IMR-90 (cell line): ENCODE data around the gene PLBD2. TPM values are rescaled to one million over a fixed set of nuclear protein-coding genes. Genes with fewer than 3 reads are reported as not detected.

Experiments used
- ATAC-seq: fragments of 200-7000 bp; cut with Tn5 transposase; 2 replicates; pipeline ENCODE4 v1.9.1; 2020; ENCODE audit warnings: low read depth, mild to moderate bottlenecking, moderate library complexity
- BruUV-seq: library from RNA; stranded (reverse); fragments of 400-500 nt; replicated peaks from 2 replicates; lab custom pipeline; 2021; lab: Mats Ljungman, UMichigan
- CTCF ChIA-PET: fragments of 300-600 bp; formaldehyde crosslinking; extraction: SDS; loops from one replicate; lab custom pipeline; 2021; ENCODE audit warnings: antibody characterized with exemption; lab: Yijun Ruan, JAX
- POLR2A ChIA-PET: fragments of 300-600 bp; sonication (Branson Sonifier 250); formaldehyde crosslinking; loops from one replicate; lab custom pipeline; 2022; ENCODE audit warnings: antibody characterized with exemption; ENCODE audit not compliant: unreplicated experiment; lab: Charles Lee
- DNase-seq: peaks from one replicate; pipeline ENCODE4 v3.0.0; 2013
- H2AFZ ChIP-seq: replicated peaks from 2 replicates; pipeline ENCODE3; 2013; ENCODE audit warnings: low read length, mild to moderate bottlenecking; ENCODE audit not compliant: poor library complexity
- H2AK5ac ChIP-seq: 2 replicates; pipeline ENCODE4 v1.6.1; 2013; ENCODE audit warnings: low read depth, low read length, inconsistent platforms
- H2AK9ac ChIP-seq: replicated peaks from 2 replicates; pipeline ENCODE3; 2013; ENCODE audit warnings: mild to moderate bottlenecking, low read depth, low read length, moderate library complexity; ENCODE audit not compliant: poor library complexity
- H2BK120ac ChIP-seq: 2 replicates; pipeline ENCODE4 v1.6.1; 2013; ENCODE audit warnings: low read depth, low read length, inconsistent platforms
- H2BK15ac ChIP-seq: 3 replicates; pipeline ENCODE4 v1.6.1; 2013; ENCODE audit warnings: low read depth, low read length, inconsistent platforms
- H2BK20ac ChIP-seq: 2 replicates; pipeline ENCODE4 v1.6.1; 2013; ENCODE audit warnings: low read depth, mild to moderate bottlenecking, inconsistent platforms, low read length, moderate library complexity
- H2BK5ac ChIP-seq: 2 replicates; pipeline ENCODE4 v1.6.1; 2013; ENCODE audit warnings: mild to moderate bottlenecking, low read depth, low read length, inconsistent platforms; ENCODE audit not compliant: poor library complexity, severe bottlenecking
- H3K14ac ChIP-seq: replicated peaks from 2 replicates; pipeline ENCODE4 v1.6.1; 2013; ENCODE audit warnings: low read depth, low read length, inconsistent platforms
- H3K18ac ChIP-seq: 2 replicates; pipeline ENCODE4 v1.6.1; 2013; ENCODE audit warnings: low read depth, low read length, control low read depth
- H3K23ac ChIP-seq: 2 replicates; pipeline ENCODE4 v1.6.1; 2013; ENCODE audit warnings: low read depth, low read length, inconsistent platforms
- H3K27ac ChIP-seq: 2 replicates; pipeline ENCODE4 v1.5.1; 2013; ENCODE audit warnings: mild to moderate bottlenecking, control low read depth, low read length; ENCODE audit not compliant: insufficient read depth
- H3K27me3 ChIP-seq: 2 replicates; pipeline ENCODE4 v1.6.1; 2013; ENCODE audit warnings: low read length; ENCODE audit not compliant: control insufficient read depth, insufficient read depth
- H3K36me3 ChIP-seq: 2 replicates; pipeline ENCODE4 v1.6.1; 2013; ENCODE audit warnings: low read length, mixed read lengths; ENCODE audit not compliant: control insufficient read depth, insufficient read depth
- H3K4ac ChIP-seq: 2 replicates; pipeline ENCODE4 v1.6.1; 2013; ENCODE audit warnings: low read depth, low read length, inconsistent platforms
- H3K4me1 ChIP-seq: 2 replicates; pipeline ENCODE4 v1.6.1; 2013; ENCODE audit warnings: low read length, mixed read lengths; ENCODE audit not compliant: control insufficient read depth, insufficient read depth
- H3K4me2 ChIP-seq: 2 replicates; pipeline ENCODE4 v1.6.1; 2013; ENCODE audit warnings: low read depth, mild to moderate bottlenecking, control low read depth, low read length, moderate library complexity
- H3K4me3 ChIP-seq: 2 replicates; pipeline ENCODE4 v1.5.1; 2013; ENCODE audit warnings: low read depth, mild to moderate bottlenecking, control low read depth, low read length, moderate library complexity; ENCODE audit not compliant: insufficient read depth
- H3K56ac ChIP-seq: 2 replicates; pipeline ENCODE4 v1.6.1; 2013; ENCODE audit warnings: low read length, inconsistent platforms; ENCODE audit not compliant: insufficient read depth; ENCODE audit errors: extremely low read depth
- H3K79me1 ChIP-seq, 2 experiments: 2 replicates each; pipeline ENCODE4 v1.6.1; 2013; ENCODE audit warnings: low read length in 2 of 2, inconsistent platforms in 1 of 2, low read depth in 1 of 2
- H3K9ac ChIP-seq: 2 replicates; pipeline ENCODE4 v1.6.1; 2013; ENCODE audit warnings: low read depth, low read length, control low read depth
- H3K9me1 ChIP-seq: 2 replicates; pipeline ENCODE4 v1.6.1; 2013; ENCODE audit warnings: low read length, inconsistent platforms; ENCODE audit not compliant: insufficient read depth
- H3K9me3 ChIP-seq: 2 replicates; pipeline ENCODE4 v1.6.1; 2013; ENCODE audit warnings: low read length; ENCODE audit not compliant: control insufficient read depth, insufficient read depth
- H4K20me1 ChIP-seq: 2 replicates; pipeline ENCODE4 v1.6.1; 2013; ENCODE audit warnings: low read length, inconsistent platforms; ENCODE audit not compliant: insufficient read depth
- H4K5ac ChIP-seq: 2 replicates; pipeline ENCODE4 v1.6.1; 2013; ENCODE audit warnings: mild to moderate bottlenecking, low read depth, low read length, control low read depth
- H4K8ac ChIP-seq, 2 experiments: 2 replicates each; pipeline ENCODE4 v1.6.1; 2013; ENCODE audit warnings: low read depth in 2 of 2, low read length in 2 of 2, control low read depth in 1 of 2, inconsistent platforms in 1 of 2
- H4K91ac ChIP-seq: 2 replicates; pipeline ENCODE4 v1.6.1; 2013; ENCODE audit warnings: low read depth, low read length, inconsistent platforms; ENCODE audit not compliant: insufficient read depth
- BHLHE40 ChIP-seq: fragments of 150-350 bp; IDR thresholded peaks from 2 replicates; pipeline ENCODE4 v1.6.1; 2016; ENCODE audit warnings: mild to moderate bottlenecking, low read depth, low read length
- CEBPB ChIP-seq: IDR thresholded peaks from 2 replicates; pipeline ENCODE4 v1.6.1; 2012; ENCODE audit warnings: low read depth, low read length, improper control_type of control experiment
- CHD1 ChIP-seq: IDR thresholded peaks from 2 replicates; pipeline ENCODE4 v1.6.1; 2012; ENCODE audit warnings: low read depth, low read length, improper control_type of control experiment
- FOS ChIP-seq: fragments of 150-350 bp; IDR thresholded peaks from 2 replicates; pipeline ENCODE4 v1.6.1; 2016; ENCODE audit warnings: low read depth, low read length
- MAFK ChIP-seq: IDR thresholded peaks from 2 replicates; pipeline ENCODE4 v1.6.1; 2012; ENCODE audit warnings: low read depth, low read length, improper control_type of control experiment
- MAZ ChIP-seq: IDR thresholded peaks from 2 replicates; pipeline ENCODE4 v1.6.1; 2012; ENCODE audit warnings: low read depth, mild to moderate bottlenecking, low read length, improper control_type of control experiment, moderate library complexity, borderline replicate concordance
- MXI1 ChIP-seq: IDR thresholded peaks from 2 replicates; pipeline ENCODE4 v1.6.1; 2012; ENCODE audit warnings: low read depth, mild to moderate bottlenecking, low read length, moderate library complexity, borderline replicate concordance
- NFE2L2 ChIP-seq: fragments of 150-350 bp; IDR thresholded peaks from 2 replicates; pipeline ENCODE4 v1.6.1; 2016; ENCODE audit warnings: low read depth, mild to moderate bottlenecking, low read length
- POLR2A ChIP-seq: IDR thresholded peaks from 2 replicates; pipeline ENCODE4 v1.6.1; 2012; ENCODE audit warnings: mild to moderate bottlenecking, low read depth, low read length
- RAD21 ChIP-seq: IDR thresholded peaks from 2 replicates; pipeline ENCODE4 v1.6.1; 2012; ENCODE audit warnings: low read length, improper control_type of control experiment
- RCOR1 ChIP-seq: IDR thresholded peaks from 2 replicates; pipeline ENCODE4 v1.6.1; 2012; ENCODE audit warnings: mild to moderate bottlenecking, low read length, improper control_type of control experiment; ENCODE audit not compliant: insufficient replicate concordance
- RFX5 ChIP-seq: IDR thresholded peaks from 2 replicates; pipeline ENCODE4 v1.8.0; 2012; ENCODE audit warnings: low read depth, mild to moderate bottlenecking, low read length, moderate library complexity
- SMC3 ChIP-seq: fragments of 150-350 bp; IDR thresholded peaks from 2 replicates; pipeline ENCODE4 v1.6.1; 2016; ENCODE audit warnings: low read depth, mild to moderate bottlenecking, antibody characterized with exemption, low read length, moderate library complexity
- dilution Hi-C: fragments of 300-500 bp; cut with HindIII; formaldehyde crosslinking; loops from one replicate; pipeline ENCODE4 v1.14.3; 2018; ENCODE audit warnings: low sequenced_read_pairs; ENCODE audit not compliant: unreplicated experiment
- in situ Hi-C: fragments of 300-500 bp; cut with MboI; formaldehyde crosslinking; loops from 3 replicates; pipeline ENCODE4 v1.14.3; 2019; ENCODE audit warnings: low sequenced_read_pairs, inconsistent platforms, mixed read lengths
- intact Hi-C: fragments of 100-400 bp; cut with micrococcal nuclease; formaldehyde crosslinking; loops from 2 replicates; pipeline ENCODE4 v1.10.0; 2022
- polyA plus RNA-seq, 3 experiments: library from polyadenylated mRNA; depleted of rRNA; stranded (reverse); fragments of >200 nt; gene quantifications; 2 replicates each; pipeline ENCODE4 v1.2.3, GENCODE V29; 2012; ENCODE audit warnings: low replicate concordance in 1 of 3
- total RNA-seq: library from RNA; depleted of rRNA; stranded (reverse); fragments of >200 nt; gene quantifications from 2 replicates; pipeline ENCODE4 v1.2.3, GENCODE V29; 2012
- TF ChIP-seq, protein P1 (sequence below): conservative IDR thresholded peaks from 2 replicates; pipeline ENCODE4 v1.5.1; 2012; ENCODE audit warnings: mild to moderate bottlenecking, low read depth, low read length, improper control_type of control experiment
- TF ChIP-seq, protein P2 (sequence below): fragments of 150-350 bp; IDR thresholded peaks from 2 replicates; pipeline ENCODE4 v1.6.1; 2017; ENCODE audit warnings: mild to moderate bottlenecking, antibody characterized with exemption, low read length, low read depth
- TF ChIP-seq, protein P3 (sequence below): fragments of 150-350 bp; IDR thresholded peaks from 2 replicates; pipeline ENCODE4 v1.6.1; 2016; ENCODE audit warnings: low read depth, mild to moderate bottlenecking, low read length, moderate library complexity, borderline replicate concordance

The PLBD2 gene
- total and polyA plus RNA-seq, 2 of the 4 experiments (the other 2 are of a cell fraction), result 7.3 to 44.5 TPM

DNA sequence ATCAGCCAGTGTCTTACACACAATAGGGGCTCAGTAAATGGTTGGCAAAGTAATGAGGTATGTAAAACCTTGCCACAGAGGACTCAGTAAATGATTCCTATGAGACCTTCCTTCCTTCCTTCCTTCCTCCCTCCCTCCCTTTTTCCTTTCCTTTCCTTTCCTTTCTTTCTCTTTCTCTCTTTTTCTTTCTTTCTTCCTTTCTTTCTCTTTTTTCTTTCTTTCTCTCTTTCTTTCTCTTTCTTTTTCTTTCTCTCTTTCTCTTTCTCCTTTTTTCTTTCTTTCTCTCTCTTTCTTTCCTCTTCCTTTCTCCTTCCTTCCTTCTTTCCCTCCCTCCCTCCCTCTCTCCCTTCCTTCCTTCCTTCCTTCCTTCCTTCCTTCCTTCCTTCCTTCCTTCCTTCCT is 37.8 kb downstream of the PLBD2 start:
- Histone ChIP-seq H3K27me3 (peaks cover 4% of the 10 kb centered on the region; the same call in 1 of the 2 replicates), H2AK5ac (no peak overlapping the region), H3K56ac (no peak overlapping the region), H2BK15ac (no peak overlapping the region), H3K27ac (no peak overlapping the region), H4K20me1 (no peaks in the 10 kb centered on the region), H3K9me1 (no peaks in the 10 kb centered on the region; the same call in 1 of the 2 replicates), H3K4ac (no peak overlapping the region), H3K14ac (no peak overlapping the region), H3K36me3 (no peaks in the 10 kb centered on the region), H4K8ac (no peak overlapping the region), H3K9me3 (no peaks in the 10 kb centered on the region; the same call in 1 of the 2 replicates), H2AFZ (no peak overlapping the region), H4K91ac (no peak overlapping the region), H3K4me2 (no peak overlapping the region), H2BK20ac (no peak overlapping the region), H3K18ac (no peak overlapping the region), H2BK120ac (no peak overlapping the region), H3K4me1 (no peaks in the 10 kb centered on the region), H3K4me3 (no peak overlapping the region), H3K79me1 (no peaks in the 10 kb centered on the region), H2BK5ac (no peak overlapping the region), H4K5ac (no peak overlapping the region), H3K23ac (no peak overlapping the region), H2AK9ac (no peak overlapping the region), H3K9ac (no peak overlapping the region)
- ChIA-PET POLR2A (no interaction called here), CTCF (no interaction called here)
- BruUV-seq, result no TSS peak
- TF ChIP-seq RAD21 (no peak), BHLHE40 (no peak), SMC3 (no peak), POLR2A (no peak), NFE2L2 (no peak), MAFK (no peak), MXI1 (no peak), CEBPB (no peak), CHD1 (no peak), MAZ (no peak), RFX5 (no peak), RCOR1 (no peak), FOS (no peak)
- TF ChIP-seq, protein P1, sequence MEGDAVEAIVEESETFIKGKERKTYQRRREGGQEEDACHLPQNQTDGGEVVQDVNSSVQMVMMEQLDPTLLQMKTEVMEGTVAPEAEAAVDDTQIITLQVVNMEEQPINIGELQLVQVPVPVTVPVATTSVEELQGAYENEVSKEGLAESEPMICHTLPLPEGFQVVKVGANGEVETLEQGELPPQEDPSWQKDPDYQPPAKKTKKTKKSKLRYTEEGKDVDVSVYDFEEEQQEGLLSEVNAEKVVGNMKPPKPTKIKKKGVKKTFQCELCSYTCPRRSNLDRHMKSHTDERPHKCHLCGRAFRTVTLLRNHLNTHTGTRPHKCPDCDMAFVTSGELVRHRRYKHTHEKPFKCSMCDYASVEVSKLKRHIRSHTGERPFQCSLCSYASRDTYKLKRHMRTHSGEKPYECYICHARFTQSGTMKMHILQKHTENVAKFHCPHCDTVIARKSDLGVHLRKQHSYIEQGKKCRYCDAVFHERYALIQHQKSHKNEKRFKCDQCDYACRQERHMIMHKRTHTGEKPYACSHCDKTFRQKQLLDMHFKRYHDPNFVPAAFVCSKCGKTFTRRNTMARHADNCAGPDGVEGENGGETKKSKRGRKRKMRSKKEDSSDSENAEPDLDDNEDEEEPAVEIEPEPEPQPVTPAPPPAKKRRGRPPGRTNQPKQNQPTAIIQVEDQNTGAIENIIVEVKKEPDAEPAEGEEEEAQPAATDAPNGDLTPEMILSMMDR, result no peak
- TF ChIP-seq, protein P2, sequence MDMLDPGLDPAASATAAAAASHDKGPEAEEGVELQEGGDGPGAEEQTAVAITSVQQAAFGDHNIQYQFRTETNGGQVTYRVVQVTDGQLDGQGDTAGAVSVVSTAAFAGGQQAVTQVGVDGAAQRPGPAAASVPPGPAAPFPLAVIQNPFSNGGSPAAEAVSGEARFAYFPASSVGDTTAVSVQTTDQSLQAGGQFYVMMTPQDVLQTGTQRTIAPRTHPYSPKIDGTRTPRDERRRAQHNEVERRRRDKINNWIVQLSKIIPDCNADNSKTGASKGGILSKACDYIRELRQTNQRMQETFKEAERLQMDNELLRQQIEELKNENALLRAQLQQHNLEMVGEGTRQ, result no peak
- TF ChIP-seq, protein P3, sequence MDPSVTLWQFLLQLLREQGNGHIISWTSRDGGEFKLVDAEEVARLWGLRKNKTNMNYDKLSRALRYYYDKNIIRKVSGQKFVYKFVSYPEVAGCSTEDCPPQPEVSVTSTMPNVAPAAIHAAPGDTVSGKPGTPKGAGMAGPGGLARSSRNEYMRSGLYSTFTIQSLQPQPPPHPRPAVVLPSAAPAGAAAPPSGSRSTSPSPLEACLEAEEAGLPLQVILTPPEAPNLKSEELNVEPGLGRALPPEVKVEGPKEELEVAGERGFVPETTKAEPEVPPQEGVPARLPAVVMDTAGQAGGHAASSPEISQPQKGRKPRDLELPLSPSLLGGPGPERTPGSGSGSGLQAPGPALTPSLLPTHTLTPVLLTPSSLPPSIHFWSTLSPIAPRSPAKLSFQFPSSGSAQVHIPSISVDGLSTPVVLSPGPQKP, result no peak
- DNase-seq (no peak), ATAC-seq (no peak)
- intact Hi-C loops, result no loop called here
- dilution Hi-C loops, result no loop called here
- in situ Hi-C loops, result no loop called here
